GM21360 (cell line): ENCODE results near the gene OBSCN.

Source experiments
- ATAC-seq: cut with Tn5 transposase; IDR thresholded peaks from one replicate; pipeline ENCODE4 v1.9.1; 2021; ENCODE audit warnings: mild to moderate bottlenecking, moderate library complexity; ENCODE audit not compliant: unreplicated experiment

OBSCN gene

GRCh38 chr1:228350831-228351781 is 143.3 kb downstream of the OBSCN start:
- no peak for ATAC-seq

- no peak for ATAC-seq
These were observed 144.0 kb downstream of the OBSCN start for GRCh38 chr1:228351850-228352249.

- no peak for ATAC-seq
These were observed 145.0 kb downstream of the OBSCN start for GRCh38 chr1:228352677-228353481.

DNA sequence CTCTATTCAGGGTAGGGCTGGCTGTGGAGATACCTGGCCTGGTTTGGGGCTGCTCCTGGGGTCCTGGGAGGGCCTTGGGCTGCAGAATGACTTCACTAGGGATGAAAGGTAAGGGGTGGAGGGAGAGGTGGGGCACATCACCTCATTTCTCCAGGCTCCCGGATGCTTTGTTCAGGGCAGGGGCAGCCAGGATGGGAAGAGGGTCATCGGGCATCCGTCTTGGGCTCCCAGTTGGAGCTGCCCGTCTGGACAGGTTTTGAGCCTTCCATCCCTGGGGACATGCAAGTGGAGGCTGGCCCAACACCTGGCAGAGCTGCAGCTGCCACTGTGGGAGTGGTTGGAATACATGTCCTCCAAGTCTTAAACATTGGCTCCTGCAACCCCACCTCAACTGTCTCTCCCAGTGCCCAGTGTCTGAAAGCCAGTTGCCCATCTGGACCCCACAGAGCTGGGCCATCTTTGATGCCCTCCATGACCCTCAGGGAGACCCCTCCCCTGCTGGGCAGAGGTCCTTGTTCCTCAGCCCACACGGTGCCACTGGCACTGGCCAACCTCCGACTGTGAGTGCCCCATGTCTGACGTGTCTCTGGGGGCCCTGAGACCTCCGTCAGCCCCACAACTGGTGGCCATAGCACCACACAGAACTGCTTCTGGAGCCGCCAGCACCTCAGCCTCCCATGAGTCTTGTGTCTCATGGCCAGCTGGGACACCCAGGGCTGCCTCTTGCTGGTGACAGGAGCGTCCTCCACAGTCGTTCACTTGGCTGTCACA is 145.9 kb downstream of the OBSCN start:
- ATAC-seq = no peak

GRCh38 chr1:228354390-228355320 is 146.8 kb downstream of the OBSCN start:
- ATAC-seq = no peak

DNA sequence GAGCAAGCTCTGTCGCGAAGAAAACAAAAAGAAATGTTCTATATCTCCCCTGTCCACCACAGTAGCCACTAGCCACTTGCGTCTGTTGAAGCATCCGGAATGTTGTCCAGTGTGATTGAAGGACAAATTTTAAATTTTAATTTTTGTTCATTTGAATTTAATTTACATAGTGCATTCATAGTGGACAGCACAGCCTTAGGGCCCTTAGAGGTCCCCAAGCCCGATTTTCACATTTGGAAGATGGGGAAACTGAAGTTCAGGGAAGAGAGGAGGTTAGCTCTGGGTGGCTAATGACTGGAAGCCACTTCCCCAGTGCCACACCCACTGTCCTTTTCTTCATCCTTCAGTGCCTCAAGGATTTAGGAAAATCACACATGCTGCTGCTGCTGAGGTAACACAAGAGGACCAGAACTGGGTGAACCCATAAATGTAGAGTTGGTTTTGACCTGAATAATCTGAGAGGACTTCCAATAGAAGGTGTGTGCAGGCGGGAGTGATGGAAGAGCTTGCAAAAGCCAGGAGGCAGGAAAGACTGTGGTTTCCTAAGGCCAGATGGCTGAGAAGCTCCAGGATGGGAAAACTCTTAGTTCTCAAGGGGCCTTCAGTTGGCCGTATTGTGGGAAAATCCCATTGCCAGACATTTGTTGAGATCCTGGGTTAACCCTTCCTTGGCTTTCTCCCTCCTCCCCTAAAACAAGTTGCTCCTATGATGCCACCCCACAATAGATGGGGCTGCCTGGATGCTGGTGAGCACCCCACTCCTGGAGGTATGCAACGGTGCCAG is 149.2 kb downstream of the OBSCN start:
- ATAC-seq = no peak

- ATAC-seq = no peak
These were observed 150.4 kb downstream of the OBSCN start for GRCh38 chr1:228358039-228358763.

DNA sequence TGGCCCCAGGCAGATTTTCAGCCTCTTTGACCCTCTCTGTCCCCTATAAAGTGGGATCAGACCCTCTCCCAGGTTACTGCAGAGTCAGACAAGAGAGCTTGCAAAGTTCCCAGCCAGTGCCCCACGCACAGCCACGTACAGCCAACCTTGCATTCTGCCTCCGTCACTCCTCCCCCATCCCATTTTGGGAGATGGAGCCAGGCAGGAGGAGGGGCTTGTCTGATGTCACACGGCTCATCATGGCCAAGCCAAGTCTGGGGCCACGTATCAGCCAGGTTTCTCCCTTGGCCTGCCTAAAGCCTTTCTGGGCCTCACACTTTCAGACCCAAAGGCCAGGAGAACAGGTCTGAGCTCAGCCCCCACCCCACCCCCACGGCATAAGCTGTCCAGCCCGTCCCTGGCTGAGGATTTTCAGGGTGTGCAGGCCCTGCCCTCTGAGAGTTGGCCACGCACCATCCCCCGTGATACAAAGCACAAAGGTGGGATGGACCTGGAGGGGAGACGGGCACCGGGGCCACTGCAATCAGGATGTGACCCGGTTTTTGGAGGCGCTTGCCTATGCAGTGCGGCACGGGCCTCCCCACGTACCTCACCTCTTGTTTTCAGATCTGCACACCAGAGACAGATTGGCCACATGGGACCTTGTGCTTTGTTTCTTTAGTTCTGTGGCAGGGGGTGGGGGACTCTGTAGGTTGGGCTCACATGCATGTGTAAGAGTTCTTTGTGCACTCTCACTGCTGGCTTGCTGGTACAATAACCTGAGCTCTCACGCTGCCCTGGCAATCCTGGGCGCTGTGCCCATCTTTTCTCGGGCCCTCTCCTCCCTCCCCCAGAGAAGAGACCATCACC is 151.1 kb downstream of the OBSCN start:
- no peak for ATAC-seq

DNA sequence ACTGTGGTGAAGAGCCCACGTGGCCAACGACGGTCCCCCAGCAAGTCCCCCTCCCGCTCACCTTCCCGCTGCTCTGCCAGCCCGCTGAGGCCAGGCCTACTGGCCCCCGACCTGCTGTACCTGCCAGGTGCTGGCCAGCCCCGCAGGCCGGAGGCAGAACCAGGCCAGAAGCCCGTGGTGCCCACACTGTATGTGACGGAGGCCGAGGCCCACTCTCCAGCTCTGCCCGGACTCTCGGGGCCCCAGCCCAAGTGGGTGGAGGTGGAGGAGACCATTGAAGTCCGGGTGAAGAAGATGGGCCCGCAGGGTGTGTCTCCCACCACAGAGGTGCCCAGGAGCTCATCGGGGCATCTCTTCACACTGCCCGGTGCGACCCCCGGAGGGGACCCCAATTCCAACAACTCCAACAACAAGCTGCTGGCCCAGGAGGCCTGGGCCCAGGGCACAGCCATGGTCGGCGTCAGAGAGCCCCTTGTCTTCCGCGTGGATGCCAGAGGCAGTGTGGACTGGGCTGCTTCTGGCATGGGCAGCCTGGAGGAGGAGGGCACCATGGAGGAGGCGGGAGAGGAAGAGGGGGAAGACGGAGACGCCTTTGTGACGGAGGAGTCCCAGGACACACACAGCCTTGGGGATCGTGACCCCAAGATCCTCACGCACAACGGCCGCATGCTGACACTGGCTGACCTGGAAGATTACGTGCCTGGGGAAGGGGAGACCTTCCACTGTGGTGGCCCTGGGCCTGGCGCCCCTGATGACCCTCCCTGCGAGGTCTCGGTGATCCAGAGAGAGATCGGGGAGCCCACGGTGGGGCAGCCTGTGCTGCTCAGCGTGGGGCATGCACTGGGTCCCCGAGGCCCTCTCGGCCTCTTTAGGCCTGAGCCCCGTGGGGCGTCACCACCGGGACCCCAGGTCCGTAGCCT is 152.0 kb downstream of the OBSCN start:
- ATAC-seq = no peak

DNA sequence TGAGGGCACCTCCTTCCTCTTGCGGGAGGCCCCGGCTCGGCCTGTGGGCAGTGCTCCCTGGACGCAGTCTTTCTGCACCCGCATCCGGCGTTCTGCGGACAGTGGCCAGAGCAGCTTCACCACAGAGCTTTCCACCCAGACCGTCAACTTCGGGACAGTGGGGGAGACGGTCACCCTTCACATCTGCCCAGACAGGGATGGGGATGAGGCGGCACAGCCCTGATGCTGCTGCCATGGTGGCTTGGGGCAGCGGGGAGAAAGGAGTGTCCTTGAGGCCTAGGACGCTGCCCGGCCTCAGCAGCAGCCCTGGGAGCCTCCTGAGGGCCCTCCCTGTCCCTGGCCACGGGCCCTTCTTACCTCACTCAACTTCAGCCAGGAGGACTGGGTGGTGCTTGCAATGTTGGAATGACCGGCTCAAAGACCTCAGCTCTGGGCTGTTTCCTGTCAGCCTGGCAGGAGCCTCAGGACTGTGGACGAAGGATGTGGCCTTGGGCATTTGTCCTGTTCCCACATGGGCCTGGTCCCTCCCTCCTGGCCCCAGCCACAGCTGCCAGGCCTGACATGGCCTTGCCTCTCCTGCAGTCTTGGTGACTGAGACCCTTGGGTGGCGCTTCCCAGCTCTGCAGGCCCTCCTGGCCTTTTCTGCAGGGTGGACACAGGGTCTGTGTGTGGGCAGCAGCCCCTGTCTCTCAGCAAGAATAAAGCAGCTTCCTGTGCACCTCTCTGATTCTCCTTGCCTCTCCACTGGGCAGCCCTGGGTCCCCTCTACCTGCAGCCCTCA is 152.9 kb downstream of the OBSCN start:
- ATAC-seq = no peak

GRCh38 chr1:228361314-228362140 is 153.7 kb downstream of the OBSCN start:
- ATAC-seq = no peak

DNA sequence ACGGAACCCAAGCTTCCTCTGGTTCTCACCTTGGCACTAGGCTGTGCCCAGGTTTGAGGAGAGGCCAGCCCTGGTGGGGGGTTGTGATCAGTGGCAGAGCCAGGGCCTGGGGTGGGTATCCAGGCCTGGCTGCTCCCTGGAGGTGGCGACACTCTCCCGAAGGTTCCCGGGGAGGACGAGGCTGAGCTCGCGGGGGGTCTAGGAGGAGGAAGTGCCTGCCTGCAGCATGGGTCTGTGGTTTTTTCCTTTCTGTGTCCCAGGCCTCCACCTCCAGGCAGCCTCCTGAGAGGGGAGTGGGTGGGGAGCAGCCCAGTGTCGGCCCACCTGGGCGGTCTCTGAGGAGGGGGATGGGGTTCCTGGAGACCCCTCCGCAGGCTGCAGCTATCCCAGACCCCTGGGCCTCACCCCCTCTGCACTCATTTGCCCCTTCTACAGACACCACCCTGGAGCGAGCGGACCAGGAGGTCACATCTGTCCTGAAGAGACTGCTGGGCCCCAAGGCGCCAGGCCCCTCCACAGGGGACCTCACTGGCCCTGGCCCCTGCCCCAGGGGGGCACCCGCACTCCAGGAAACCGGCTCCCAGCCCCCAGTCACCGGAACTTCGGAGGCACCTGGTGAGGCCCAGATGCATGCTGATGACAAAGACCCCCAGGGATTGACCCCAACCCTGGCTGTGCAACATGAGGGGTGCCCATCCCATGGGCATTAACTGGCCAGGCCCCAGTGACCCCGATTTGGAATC is 154.5 kb downstream of the OBSCN start:
- ATAC-seq = no peak

- no peak for ATAC-seq
These were observed 155.1 kb downstream of the OBSCN start for GRCh38 chr1:228362884-228363450.

DNA sequence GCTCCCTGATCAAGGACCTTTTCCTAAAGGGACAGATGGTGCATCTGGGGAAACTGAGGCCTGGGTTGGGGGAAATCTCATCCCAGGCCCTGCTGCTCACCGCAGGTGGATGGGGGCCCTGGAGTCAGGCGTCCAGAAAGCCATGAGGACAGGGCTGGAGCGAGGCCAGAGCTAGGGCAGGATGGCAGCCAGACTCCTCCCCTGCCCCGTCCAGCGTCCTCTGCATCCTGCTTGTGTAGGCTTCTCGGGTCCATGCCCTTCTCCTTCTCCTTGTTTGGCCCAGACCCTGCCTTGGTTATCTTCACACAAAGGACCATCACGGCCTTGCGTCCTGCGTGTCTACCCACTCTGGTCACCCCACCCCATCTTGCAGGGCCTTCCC is 155.8 kb downstream of the OBSCN start:
- no peak for ATAC-seq
